ENCODE results near the gene ENOX2. TPM values are rescaled to one million over a fixed set of nuclear protein-coding genes. Genes with fewer than 3 reads are reported as not detected.

Gene ENOX2
- polyA plus RNA-seq, 1 donor from 2014 or later = 48.7 TPM

DNA sequence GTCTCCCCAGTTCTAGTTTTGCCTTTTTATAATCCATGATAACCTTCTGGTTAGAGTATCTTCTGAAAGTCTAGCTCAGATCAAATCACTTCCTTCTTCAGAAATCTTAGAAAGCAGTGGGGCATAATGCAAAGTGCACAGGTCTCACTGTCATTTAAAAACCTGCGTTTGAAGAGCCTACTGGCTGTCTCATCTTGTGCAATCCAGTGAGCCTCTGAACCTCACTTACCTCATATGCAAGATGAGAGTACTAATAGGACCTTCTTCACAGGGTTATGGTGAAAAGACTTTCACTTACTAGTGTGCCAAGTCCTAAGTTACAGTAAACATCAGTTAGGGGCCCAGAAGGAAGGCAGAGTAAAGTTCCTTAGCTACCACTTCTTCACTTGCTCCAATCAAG is 131.4 kb downstream of the ENOX2 start:
- Histone ChIP-seq H3K4me2 (ENCODE audit: low read length) (no peak overlapping the region), H3K27me3 (ENCODE audit: insufficient read depth, low read depth, low read length) (no peaks in the 10 kb centered on the region), H3K79me2 (replicated peaks; ENCODE audit: insufficient read depth, low read length) (no peaks in the 10 kb centered on the region)

GRCh38 chrX:130771230-130771629 is 131.8 kb downstream of the ENOX2 start:
- H3K9me2 ChIP-seq (ENCODE audit: insufficient read depth, low read length) = no peaks in the 10 kb centered on the region
- H3K27me3 ChIP-seq (ENCODE audit: insufficient read depth, low read depth, low read length) = no peaks in the 10 kb centered on the region
- H3K27ac ChIP-seq (ENCODE audit: low read length) = no peak overlapping the region
- H3K9me3 ChIP-seq (ENCODE audit: low read length) = no peaks in the 10 kb centered on the region
- H3K36me3 ChIP-seq (ENCODE audit: insufficient read depth, low read length) = no peaks in the 10 kb centered on the region
- H3K4me2 ChIP-seq (ENCODE audit: low read length) = no peak overlapping the region
- no peak overlapping the region for H3K4me3 ChIP-seq (ENCODE audit: low read length)
- H3F3A ChIP-seq (ENCODE audit: insufficient read depth, low read length, poor library complexity, severe bottlenecking) = no peaks in the 10 kb centered on the region
- TF ChIP-seq TAF1 (IDR thresholded peaks at IDR 0.05; ENCODE audit: low read depth) (no peak), MXI1 (conservative IDR thresholded peaks at IDR 0.05; ENCODE audit: poor library complexity, severe bottlenecking) (no peak), EP300 (conservative IDR thresholded peaks at IDR 0.05; ENCODE audit: poor library complexity, severe bottlenecking) (no peak)
- H2AFZ ChIP-seq (ENCODE audit: low read depth, low read length) = no peak overlapping the region
- no peaks in the 10 kb centered on the region for H3K79me2 ChIP-seq (replicated peaks; ENCODE audit: insufficient read depth, low read length)
- H3K9ac ChIP-seq (ENCODE audit: low read length) = no peak overlapping the region
- no peaks in the 10 kb centered on the region for H4K20me1 ChIP-seq (ENCODE audit: insufficient read depth)

More for the DNA sequence above, 131.4 kb downstream of the ENOX2 start:
- Histone ChIP-seq H3K4me3 (ENCODE audit: low read length) (no peak overlapping the region), H3K9ac (ENCODE audit: low read length) (no peak overlapping the region), H3K27ac (ENCODE audit: low read length) (no peak overlapping the region), H3K36me3 (ENCODE audit: insufficient read depth, low read length) (no peaks in the 10 kb centered on the region), H3K9me3 (ENCODE audit: low read length) (no peaks in the 10 kb centered on the region), H2AFZ (ENCODE audit: low read depth, low read length) (no peak overlapping the region), H4K20me1 (ENCODE audit: insufficient read depth) (no peaks in the 10 kb centered on the region), H3K9me2 (ENCODE audit: insufficient read depth, low read length) (no peaks in the 10 kb centered on the region), H3F3A (ENCODE audit: insufficient read depth, low read length, poor library complexity, severe bottlenecking) (no peaks in the 10 kb centered on the region)
- TF ChIP-seq RAD21 (conservative IDR thresholded peaks at IDR 0.05) = no peak
- TF ChIP-seq TAF1 (IDR thresholded peaks at IDR 0.05; ENCODE audit: low read depth) = no peak
- no peak for TF ChIP-seq REST (IDR thresholded peaks at IDR 0.05; ENCODE audit: borderline replicate concordance)
- no peak for TF ChIP-seq SMC3 (conservative IDR thresholded peaks at IDR 0.05; ENCODE audit: poor library complexity)
- no peak for TF ChIP-seq EP300 (conservative IDR thresholded peaks at IDR 0.05; ENCODE audit: poor library complexity, severe bottlenecking)
- TF ChIP-seq POLR2AphosphoS5 (IDR thresholded peaks at IDR 0.05) = no peak
- no peak for TF ChIP-seq EZH2 (IDR thresholded peaks at IDR 0.05; ENCODE audit: borderline replicate concordance, insufficient read depth, low read length, poor library complexity, severe bottlenecking)
- TF ChIP-seq MXI1 (conservative IDR thresholded peaks at IDR 0.05; ENCODE audit: poor library complexity, severe bottlenecking) = no peak
- TF ChIP-seq, protein P1, sequence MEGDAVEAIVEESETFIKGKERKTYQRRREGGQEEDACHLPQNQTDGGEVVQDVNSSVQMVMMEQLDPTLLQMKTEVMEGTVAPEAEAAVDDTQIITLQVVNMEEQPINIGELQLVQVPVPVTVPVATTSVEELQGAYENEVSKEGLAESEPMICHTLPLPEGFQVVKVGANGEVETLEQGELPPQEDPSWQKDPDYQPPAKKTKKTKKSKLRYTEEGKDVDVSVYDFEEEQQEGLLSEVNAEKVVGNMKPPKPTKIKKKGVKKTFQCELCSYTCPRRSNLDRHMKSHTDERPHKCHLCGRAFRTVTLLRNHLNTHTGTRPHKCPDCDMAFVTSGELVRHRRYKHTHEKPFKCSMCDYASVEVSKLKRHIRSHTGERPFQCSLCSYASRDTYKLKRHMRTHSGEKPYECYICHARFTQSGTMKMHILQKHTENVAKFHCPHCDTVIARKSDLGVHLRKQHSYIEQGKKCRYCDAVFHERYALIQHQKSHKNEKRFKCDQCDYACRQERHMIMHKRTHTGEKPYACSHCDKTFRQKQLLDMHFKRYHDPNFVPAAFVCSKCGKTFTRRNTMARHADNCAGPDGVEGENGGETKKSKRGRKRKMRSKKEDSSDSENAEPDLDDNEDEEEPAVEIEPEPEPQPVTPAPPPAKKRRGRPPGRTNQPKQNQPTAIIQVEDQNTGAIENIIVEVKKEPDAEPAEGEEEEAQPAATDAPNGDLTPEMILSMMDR (IDR thresholded peaks at IDR 0.05; ENCODE audit: poor library complexity, severe bottlenecking) = no peak

DNA sequence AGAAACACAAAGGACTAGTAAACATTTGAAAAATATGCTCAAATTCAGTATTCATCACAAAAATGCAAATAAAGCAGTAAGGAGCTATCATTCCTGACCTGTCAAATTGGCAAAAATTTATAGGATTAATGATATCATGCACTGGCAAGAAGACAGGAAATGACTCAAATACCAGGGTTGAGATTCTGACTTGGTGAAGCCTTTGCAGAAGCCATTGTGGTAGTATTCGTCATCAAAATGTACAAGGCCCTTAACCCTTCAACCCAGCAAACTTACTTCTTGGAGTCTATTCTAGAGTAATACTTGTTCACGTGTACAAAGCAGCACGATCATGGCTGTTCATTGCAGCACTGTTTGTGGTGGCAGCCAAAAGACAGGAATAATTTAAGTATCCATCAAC is 132.4 kb downstream of the ENOX2 start:
- H4K20me1 ChIP-seq (ENCODE audit: insufficient read depth) = no peaks in the 10 kb centered on the region
- no peak overlapping the region for H3K4me2 ChIP-seq (ENCODE audit: low read length)
- H3K36me3 ChIP-seq (ENCODE audit: insufficient read depth, low read length) = no peaks in the 10 kb centered on the region
- no peaks in the 10 kb centered on the region for H3F3A ChIP-seq (ENCODE audit: insufficient read depth, low read length, poor library complexity, severe bottlenecking)
- no peak overlapping the region for H2AFZ ChIP-seq (ENCODE audit: low read depth, low read length)
- H3K4me3 ChIP-seq (ENCODE audit: low read length) = no peak overlapping the region
- H3K27ac ChIP-seq (ENCODE audit: low read length) = no peak overlapping the region
- H3K9me2 ChIP-seq (ENCODE audit: insufficient read depth, low read length) = no peaks in the 10 kb centered on the region
- no peak overlapping the region for H3K9ac ChIP-seq (ENCODE audit: low read length)
- no peaks in the 10 kb centered on the region for H3K9me3 ChIP-seq (ENCODE audit: low read length)
- TF ChIP-seq RAD21 (conservative IDR thresholded peaks at IDR 0.05) (no peak), MXI1 (conservative IDR thresholded peaks at IDR 0.05; ENCODE audit: poor library complexity, severe bottlenecking) (no peak), POLR2AphosphoS5 (IDR thresholded peaks at IDR 0.05) (no peak), EZH2 (IDR thresholded peaks at IDR 0.05; ENCODE audit: borderline replicate concordance, insufficient read depth, low read length, poor library complexity, severe bottlenecking) (no peak), EP300 (conservative IDR thresholded peaks at IDR 0.05; ENCODE audit: poor library complexity, severe bottlenecking) (no peak), TAF1 (IDR thresholded peaks at IDR 0.05; ENCODE audit: low read depth) (no peak), REST (IDR thresholded peaks at IDR 0.05; ENCODE audit: borderline replicate concordance) (no peak), SMC3 (conservative IDR thresholded peaks at IDR 0.05; ENCODE audit: poor library complexity) (no peak)
- TF ChIP-seq, protein P1 (IDR thresholded peaks at IDR 0.05; ENCODE audit: poor library complexity, severe bottlenecking) = no peak
- no peaks in the 10 kb centered on the region for H3K27me3 ChIP-seq (ENCODE audit: insufficient read depth, low read depth, low read length)
- H3K79me2 ChIP-seq (replicated peaks; ENCODE audit: insufficient read depth, low read length) = no peaks in the 10 kb centered on the region

All from neural cell (in vitro differentiated cells).